Loucy (cell line): ENCODE measurements around the gene PEDS1.

Experiments used
- H2AFZ ChIP-seq: fragments of 200-600 bp; sonication (generic); 2 replicates; pipeline ENCODE4 v1.6.0; 2016; ENCODE audit warnings: antibody characterized with exemption, mild to moderate bottlenecking, low read length, moderate library complexity
- H3F3A ChIP-seq: fragments of 200-600 bp; 2 replicates; pipeline ENCODE4 v1.6.0; 2016; ENCODE audit warnings: antibody characterized with exemption, low read depth, mild to moderate bottlenecking
- H3K27me3 ChIP-seq: fragments of 200-600 bp; sonication (generic); 2 replicates; pipeline ENCODE4 v1.6.1; 2014; ENCODE audit warnings: low read length, mild to moderate bottlenecking; ENCODE audit not compliant: insufficient read depth, poor library complexity, severe bottlenecking
- H3K36me3 ChIP-seq: fragments of 200-600 bp; sonication (generic); 2 replicates; pipeline ENCODE4 v1.6.1; 2016; ENCODE audit warnings: low read length; ENCODE audit not compliant: insufficient read depth
- H3K4me1 ChIP-seq: fragments of 200-600 bp; sonication (generic); 2 replicates; pipeline ENCODE4 v1.5.1; 2014; ENCODE audit warnings: low read length, mild to moderate bottlenecking; ENCODE audit not compliant: insufficient read depth, poor library complexity, severe bottlenecking
- H3K4me2 ChIP-seq: fragments of 200-600 bp; sonication (generic); 2 replicates; pipeline ENCODE4 v1.6.0; 2014; ENCODE audit warnings: antibody characterized with exemption, low read length, low read depth, mild to moderate bottlenecking; ENCODE audit not compliant: poor library complexity, severe bottlenecking
- H3K4me3 ChIP-seq: fragments of 200-600 bp; sonication (generic); 2 replicates; pipeline ENCODE4 v1.5.1; 2014; ENCODE audit warnings: low read length, mild to moderate bottlenecking, mixed read lengths; ENCODE audit not compliant: poor library complexity, severe bottlenecking
- H3K79me2 ChIP-seq: fragments of 200-600 bp; sonication (generic); 2 replicates; pipeline ENCODE4 v1.6.1; 2014; ENCODE audit warnings: low read length; ENCODE audit not compliant: insufficient read depth
- H3K9ac ChIP-seq: fragments of 200-600 bp; sonication (generic); 2 replicates; pipeline ENCODE4 v1.6.0; 2014; ENCODE audit warnings: mild to moderate bottlenecking, low read depth, low read length, moderate library complexity; ENCODE audit not compliant: poor library complexity, severe bottlenecking
- H3K9me2 ChIP-seq: fragments of 200-600 bp; sonication (generic); replicated peaks from 2 replicates; pipeline ENCODE4 v1.6.1; 2016; ENCODE audit warnings: low read depth, low read length, mixed read lengths
- H3K9me3 ChIP-seq: fragments of 200-600 bp; sonication (generic); 2 replicates; pipeline ENCODE4 v1.6.1; 2014; ENCODE audit warnings: mild to moderate bottlenecking, antibody characterized with exemption, low read length, low read depth; ENCODE audit not compliant: insufficient read depth
- H4K20me1 ChIP-seq: fragments of 200-600 bp; sonication (generic); 2 replicates; pipeline ENCODE4 v1.6.0; 2014; ENCODE audit warnings: antibody characterized with exemption, low read length, mild to moderate bottlenecking; ENCODE audit not compliant: insufficient read depth, poor library complexity, severe bottlenecking
- CTCF ChIP-seq: fragments of 200-600 bp; sonication (generic); conservative IDR thresholded peaks from 2 replicates; pipeline ENCODE4 v1.5.1; 2014; ENCODE audit warnings: mild to moderate bottlenecking, antibody characterized with exemption, low read length
- EZH2phosphoT487 ChIP-seq: fragments of 200-600 bp; IDR thresholded peaks from 2 replicates; pipeline ENCODE4 v1.6.1; 2018; ENCODE audit warnings: antibody characterized with exemption, mild to moderate bottlenecking, moderate library complexity, borderline replicate concordance

PEDS1 gene

GRCh38 chr20:50175938-50176933 is 22.7 kb upstream of the PEDS1 start:
- Histone ChIP-seq H3K36me3 (no peaks in the 10 kb centered on the region), H3K9me2 (no peaks in the 10 kb centered on the region), H3K27me3 (no peaks in the 10 kb centered on the region), H2AFZ (no peak overlapping the region), H3K79me2 (no peaks in the 10 kb centered on the region), H3F3A (no peaks in the 10 kb centered on the region), H3K9me3 (no peaks in the 10 kb centered on the region), H3K4me2 (no peak overlapping the region), H3K4me1 (no peaks in the 10 kb centered on the region), H3K4me3 (no peak overlapping the region), H3K9ac (no peak overlapping the region), H4K20me1 (no peaks in the 10 kb centered on the region)
- TF ChIP-seq CTCF (no peak), EZH2phosphoT487 (no peak)

GRCh38 chr20:50174456-50174855 is 20.9 kb upstream of the PEDS1 start:
- H3K4me1 ChIP-seq = no peaks in the 10 kb centered on the region
- no peaks in the 10 kb centered on the region for H3F3A ChIP-seq
- no peaks in the 10 kb centered on the region for H3K27me3 ChIP-seq
- no peak overlapping the region for H2AFZ ChIP-seq
- no peak overlapping the region for H3K9ac ChIP-seq
- H4K20me1 ChIP-seq = no peaks in the 10 kb centered on the region
- TF ChIP-seq EZH2phosphoT487 (no peak), CTCF (no peak)
- H3K4me2 ChIP-seq = no peak overlapping the region
- no peak overlapping the region for H3K4me3 ChIP-seq
- no peaks in the 10 kb centered on the region for H3K79me2 ChIP-seq
- H3K9me3 ChIP-seq = no peaks in the 10 kb centered on the region
- H3K9me2 ChIP-seq = no peaks in the 10 kb centered on the region
- no peaks in the 10 kb centered on the region for H3K36me3 ChIP-seq

GRCh38 chr20:50172347-50173013 is 19.0 kb upstream of the PEDS1 start:
- Histone ChIP-seq H3K79me2 (no peaks in the 10 kb centered on the region), H3F3A (no peaks in the 10 kb centered on the region), H3K27me3 (no peaks in the 10 kb centered on the region), H3K9ac (no peak overlapping the region), H3K9me2 (no peaks in the 10 kb centered on the region), H3K9me3 (no peaks in the 10 kb centered on the region), H4K20me1 (no peaks in the 10 kb centered on the region), H2AFZ (no peak overlapping the region), H3K36me3 (no peaks in the 10 kb centered on the region), H3K4me2 (no peak overlapping the region), H3K4me3 (no peak overlapping the region), H3K4me1 (no peaks in the 10 kb centered on the region)
- no peak for TF ChIP-seq CTCF
- no peak for TF ChIP-seq EZH2phosphoT487
